ENCODE data around the gene BCL2L13.

- TF ChIP-seq CTCF (IDR thresholded peaks at IDR 0.05; ENCODE audit: insufficient read depth, low read length) = no peak
- TF ChIP-seq SPI1 (IDR thresholded peaks at IDR 0.05; ENCODE audit: borderline replicate concordance, low read depth) = no peak
- TF ChIP-seq REST (IDR thresholded peaks at IDR 0.05; ENCODE audit: insufficient replicate concordance, low read depth) = no peak
- TF ChIP-seq GABPA (IDR thresholded peaks at IDR 0.05; ENCODE audit: low read depth) = no peak
- no peak for TF ChIP-seq POLR2AphosphoS5 (IDR thresholded peaks at IDR 0.05; ENCODE audit: low read depth)
Observed at GRCh38 chr22:17749605-17750395, 111.2 kb downstream of the BCL2L13 start.
